M059J (cell line): Measurements from ENCODE around the gene KDM3A. TPM values are rescaled to one million over a fixed set of nuclear protein-coding genes. Genes with fewer than 3 reads are reported as not detected.
A peak's percentile ranks its signal among the peaks of the same experiment; 100 is the strongest.

Experiments
- DNase-seq: peaks from one replicate; pipeline ENCODE4 v3.0.0-alpha.2; 2012; ENCODE audit warnings: low read depth
- total RNA-seq: library from RNA; depleted of rRNA; stranded (reverse); fragments of >200 nt; shearing (Covaris generic); gene quantifications from 2 replicates; pipeline ENCODE4 v1.2.3, GENCODE V29; 2014

KDM3A gene
- total RNA-seq, 1 experiment from 2014 or later, result 22.8 TPM

GRCh38 chr2:86430368-86430767 lies 10.8 kb upstream of the KDM3A start:
- no peak for DNase-seq

GRCh38 chr2:86433137-86433536 lies 8.0 kb upstream of the KDM3A start:
- no peak for DNase-seq

- no peak for DNase-seq
These were observed 6.9 kb upstream of the KDM3A start for GRCh38 chr2:86434290-86434689.

- no peak for DNase-seq
These were observed 5.6 kb upstream of the KDM3A start for GRCh38 chr2:86435531-86435930.

GRCh38 chr2:86436328-86436727 lies 4.8 kb upstream of the KDM3A start:
- no peak for DNase-seq

GRCh38 chr2:86439879-86440630 lies 1.1 kb upstream of the KDM3A start:
- DNase-seq, result no peak

- no peak for DNase-seq
These were observed 266 bp downstream of the KDM3A start for GRCh38 chr2:86441392-86441881.

GRCh38 chr2:86441882-86442641 lies 891 bp downstream of the KDM3A start:
- peak; percentile 60 for DNase-seq

- peak; percentile 80 for DNase-seq
These were observed 1.5 kb downstream of the KDM3A start for GRCh38 chr2:86442642-86443005.

- DNase-seq, result peak; percentile 53
These were observed 2.6 kb downstream of the KDM3A start for GRCh38 chr2:86443631-86444350.

- no peak for DNase-seq
These were observed 4.3 kb downstream of the KDM3A start for GRCh38 chr2:86445436-86445835.

- peak; percentile 18 for DNase-seq
These were observed 4.9 kb downstream of the KDM3A start for GRCh38 chr2:86446060-86446459.

- DNase-seq, result peak; percentile 82
These were observed 12.7 kb downstream of the KDM3A start for GRCh38 chr2:86453836-86454235.

- no peak for DNase-seq
These were observed 13.1 kb downstream of the KDM3A start for GRCh38 chr2:86454238-86454637.

GRCh38 chr2:86455181-86455580 lies 14.0 kb downstream of the KDM3A start:
- DNase-seq, result no peak

- no peak for DNase-seq
These were observed 20.0 kb downstream of the KDM3A start for GRCh38 chr2:86461042-86461743.

GRCh38 chr2:86464652-86465051 lies 23.5 kb downstream of the KDM3A start:
- DNase-seq, result no peak

GRCh38 chr2:86466306-86466705 lies 25.1 kb downstream of the KDM3A start:
- DNase-seq, result no peak

GRCh38 chr2:86468162-86469033 lies 27.2 kb downstream of the KDM3A start:
- no peak for DNase-seq

GRCh38 chr2:86470890-86471289 lies 29.7 kb downstream of the KDM3A start:
- DNase-seq, result no peak

- DNase-seq, result no peak
These were observed 30.5 kb downstream of the KDM3A start for GRCh38 chr2:86471637-86472036.
